Activated CD4-positive, alpha-beta T cell treated with anti-CD3 and anti-CD28 coated beads, Interleukin-10, Interleukin-2, amounts not matched to agents 100 ng/mL and 50 ng/mL, durations not matched to agents 16 hours and 8 hours (primary cell): Measurements from ENCODE around the gene AUTS2.
"Not testable (repeated sequence)": the region's sequence is repeated elsewhere in the genome, so short reads cannot be mapped to it uniquely, and the experiment has no call there.

Experiments
- DNase-seq: peaks from one replicate; pipeline ENCODE4 v3.0.0-alpha.2; 2020

Gene AUTS2

GRCh38 chr7:70343519-70343918 is 745.2 kb downstream of the AUTS2 start:
- no peak for DNase-seq

DNA sequence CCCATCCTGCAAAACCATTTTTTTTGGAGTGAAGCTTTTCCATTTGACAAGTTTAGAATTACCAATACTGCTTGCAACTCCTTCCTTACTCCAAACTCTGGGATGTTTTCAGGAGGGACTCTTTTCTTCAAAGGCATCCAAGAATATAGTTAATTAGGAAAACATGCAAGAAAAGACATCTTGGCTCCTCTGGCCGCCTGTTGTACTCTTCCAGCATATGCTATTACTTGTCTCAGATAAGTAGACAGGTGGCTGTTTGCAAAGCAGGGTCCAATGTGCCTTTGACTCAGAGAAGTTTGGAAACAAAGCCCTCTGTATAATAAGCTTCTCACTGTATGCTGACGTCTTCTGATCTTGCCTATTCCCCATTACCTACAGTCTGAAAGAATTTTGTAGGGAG is 746.5 kb downstream of the AUTS2 start:
- DNase-seq, result no peak

DNA sequence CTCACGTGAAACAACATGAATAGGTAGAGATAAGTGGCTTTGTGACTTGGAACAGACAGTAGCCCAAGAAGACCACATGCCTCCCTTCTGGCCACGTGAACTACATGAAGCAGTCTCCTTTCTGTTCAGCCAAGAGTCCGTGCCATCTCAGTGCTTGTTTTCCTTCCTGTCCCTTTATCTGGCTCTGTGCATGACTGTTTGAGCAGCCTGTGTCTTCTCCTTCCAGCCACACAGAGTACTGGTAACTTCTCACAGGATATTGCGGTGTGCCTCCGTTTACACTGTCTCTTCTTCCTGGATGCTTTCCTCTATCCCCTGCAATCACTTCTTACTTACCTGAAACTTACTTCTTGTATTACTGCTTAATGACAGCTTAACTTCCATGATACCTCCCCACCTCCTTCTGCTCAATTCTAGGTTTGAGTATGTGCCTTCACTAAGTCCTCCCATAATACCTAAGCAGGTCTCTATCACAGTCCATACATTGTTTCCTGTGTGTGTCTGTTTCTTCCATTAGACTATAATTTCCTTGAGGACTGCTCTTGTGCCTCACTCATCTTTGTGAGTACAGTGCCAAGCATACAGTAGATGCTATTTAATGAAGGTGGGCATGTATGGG is 748.7 kb downstream of the AUTS2 start:
- peak; percentile 22 for DNase-seq

GRCh38 chr7:70347463-70348254 is 749.4 kb downstream of the AUTS2 start:
- DNase-seq, result peak; percentile 50

- DNase-seq, result no peak
These were observed 750.8 kb downstream of the AUTS2 start for GRCh38 chr7:70349031-70349430.

DNA sequence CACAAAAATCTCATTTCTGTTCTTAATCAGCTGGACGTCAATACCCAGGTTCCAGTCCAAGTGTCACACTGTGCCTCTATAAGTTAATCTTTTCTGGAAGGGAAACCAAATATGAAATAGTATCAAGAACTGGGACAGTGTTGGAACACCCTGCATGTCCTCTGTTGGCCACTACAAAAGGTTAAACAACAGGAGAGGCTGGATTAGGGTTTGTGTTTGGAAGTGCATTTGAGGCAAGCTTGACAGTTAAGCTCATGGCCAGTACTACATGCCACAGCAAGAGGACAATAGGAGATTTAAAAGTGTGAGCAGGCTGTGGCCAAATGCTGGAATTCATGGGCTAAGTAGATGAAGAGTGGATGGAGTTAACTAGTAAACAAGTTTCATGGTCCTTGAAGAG is 751.5 kb downstream of the AUTS2 start:
- DNase-seq, result no peak

- DNase-seq, result no peak
These were observed 753.8 kb downstream of the AUTS2 start for GRCh38 chr7:70352088-70352487.

- DNase-seq, result no peak
These were observed 754.6 kb downstream of the AUTS2 start for GRCh38 chr7:70352906-70353305.

GRCh38 chr7:70353330-70353945 is 755.2 kb downstream of the AUTS2 start:
- no peak for DNase-seq

DNA sequence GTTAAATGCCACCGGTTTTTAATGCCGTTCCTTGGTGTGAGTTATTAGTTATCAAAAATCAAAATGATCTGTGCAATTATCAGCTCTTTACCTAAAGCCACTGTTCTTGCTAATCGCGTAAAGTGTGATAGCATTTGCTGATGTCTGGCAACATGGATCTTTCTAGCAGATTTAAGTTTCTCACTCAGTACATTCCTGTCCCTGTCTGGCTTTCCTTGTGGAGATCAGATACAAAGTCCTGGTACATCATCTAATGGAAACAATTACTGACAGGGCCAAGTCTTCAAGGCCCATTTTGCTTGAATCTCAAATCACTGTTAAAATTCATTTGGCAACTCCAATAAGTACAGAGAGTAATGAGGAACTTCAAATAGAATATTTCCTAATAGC is 755.7 kb downstream of the AUTS2 start:
- DNase-seq, result no peak

DNA sequence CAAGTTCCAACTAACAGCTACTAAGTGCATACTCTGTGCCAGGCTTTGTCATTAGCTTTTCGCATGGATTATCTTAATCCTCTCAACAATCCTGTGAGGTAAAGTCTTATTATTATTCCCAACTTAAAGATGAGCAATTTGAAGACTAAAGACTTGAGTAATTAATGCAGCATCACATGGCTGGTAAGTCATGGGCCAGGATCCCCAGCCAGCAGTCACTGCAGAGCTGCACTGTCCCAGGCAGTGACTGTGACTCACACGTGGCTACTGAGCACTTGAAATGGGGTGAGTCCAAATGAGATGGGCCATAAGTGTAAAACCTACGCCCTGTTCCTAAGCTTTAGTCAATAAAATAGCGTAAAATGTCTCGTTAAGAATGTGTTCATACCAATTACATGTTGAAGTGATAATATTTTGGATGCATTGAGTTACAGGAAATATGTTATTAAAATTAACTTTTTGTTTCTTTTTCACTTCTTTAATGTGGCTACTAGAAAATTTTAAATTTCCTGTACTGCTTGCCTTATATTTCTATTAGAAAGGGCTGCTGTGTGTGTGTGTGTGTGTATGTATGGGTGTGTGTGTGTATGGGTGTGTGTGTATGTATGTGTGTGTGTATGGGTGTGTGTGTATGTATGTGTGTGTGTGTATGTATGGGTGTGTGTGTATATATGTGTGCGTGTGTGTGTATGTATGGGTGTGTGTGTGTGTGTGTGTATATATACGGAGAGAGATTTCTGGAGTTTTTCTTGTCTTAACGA is 756.3 kb downstream of the AUTS2 start:
- no peak for DNase-seq

DNA sequence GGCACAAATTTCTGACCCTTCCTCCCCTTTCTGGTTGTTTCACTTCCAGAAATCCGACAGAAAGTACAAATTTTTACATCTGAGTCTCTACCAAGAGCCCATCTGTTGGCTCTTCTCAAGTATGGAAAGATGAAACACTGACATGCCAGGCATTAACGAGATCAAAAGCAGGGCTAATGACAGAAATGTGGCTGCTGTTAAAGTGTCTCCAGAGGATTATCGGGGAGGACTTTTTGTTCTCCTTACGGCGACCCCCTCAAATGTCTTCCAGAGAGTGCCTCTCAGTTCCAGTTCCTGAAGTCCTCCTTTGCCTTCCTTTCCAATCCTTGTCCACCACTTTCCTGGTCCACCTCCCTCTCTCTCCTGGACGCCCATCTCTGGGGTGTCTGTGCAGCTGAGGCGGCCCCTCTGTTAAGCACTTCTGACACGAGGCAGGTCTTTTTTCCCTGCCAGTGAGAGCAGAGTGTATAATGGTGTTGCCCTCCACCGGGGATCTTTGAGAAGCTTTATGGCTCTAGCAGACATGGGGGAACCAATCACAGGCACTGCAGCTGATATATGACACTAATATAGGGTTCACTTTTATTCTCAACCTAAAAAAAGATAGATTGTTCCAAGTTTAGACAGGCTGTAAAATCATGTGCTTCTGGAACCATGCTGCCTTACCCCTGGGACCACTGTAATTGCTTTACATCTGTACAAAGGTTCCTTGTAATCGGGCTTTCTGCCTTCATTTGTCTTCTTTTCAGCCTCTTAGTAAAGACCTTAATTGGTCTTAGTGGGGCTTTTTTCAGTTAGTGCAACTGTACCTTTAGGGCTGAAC is 757.1 kb downstream of the AUTS2 start:
- DNase-seq, result no peak

DNA sequence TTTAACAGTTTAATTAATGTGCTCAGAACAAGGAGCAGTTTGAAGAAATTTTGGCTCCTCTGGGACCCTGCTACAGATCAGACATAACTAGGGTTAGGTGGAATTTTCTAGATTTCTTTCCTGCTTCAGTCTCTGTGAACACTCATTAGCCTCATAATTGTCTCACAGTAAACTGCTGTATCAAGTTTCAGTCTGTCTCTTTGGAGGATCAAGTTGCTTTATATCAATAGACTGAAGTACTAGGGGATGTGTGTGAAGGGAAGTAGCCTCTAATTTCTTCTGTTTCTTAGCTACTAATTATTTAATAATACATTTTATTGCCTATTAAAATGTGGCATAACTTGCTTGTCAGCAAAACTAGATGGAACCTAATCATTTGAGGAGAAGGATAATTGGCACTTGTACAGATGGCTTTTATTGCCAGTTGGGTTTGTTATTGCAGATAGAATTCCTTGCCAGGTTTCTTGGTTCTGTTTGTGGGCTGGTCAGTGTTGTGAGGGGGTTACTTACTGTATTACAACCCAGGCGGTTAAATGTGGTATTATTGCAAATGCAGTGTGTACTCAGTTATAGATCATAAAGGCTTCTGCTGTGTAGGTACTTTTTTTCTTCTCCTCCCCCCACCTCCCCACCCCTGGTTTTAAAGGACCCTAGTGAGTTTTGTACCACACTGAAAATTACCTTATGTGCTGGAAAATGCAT is 758.0 kb downstream of the AUTS2 start:
- DNase-seq, result no peak

DNA sequence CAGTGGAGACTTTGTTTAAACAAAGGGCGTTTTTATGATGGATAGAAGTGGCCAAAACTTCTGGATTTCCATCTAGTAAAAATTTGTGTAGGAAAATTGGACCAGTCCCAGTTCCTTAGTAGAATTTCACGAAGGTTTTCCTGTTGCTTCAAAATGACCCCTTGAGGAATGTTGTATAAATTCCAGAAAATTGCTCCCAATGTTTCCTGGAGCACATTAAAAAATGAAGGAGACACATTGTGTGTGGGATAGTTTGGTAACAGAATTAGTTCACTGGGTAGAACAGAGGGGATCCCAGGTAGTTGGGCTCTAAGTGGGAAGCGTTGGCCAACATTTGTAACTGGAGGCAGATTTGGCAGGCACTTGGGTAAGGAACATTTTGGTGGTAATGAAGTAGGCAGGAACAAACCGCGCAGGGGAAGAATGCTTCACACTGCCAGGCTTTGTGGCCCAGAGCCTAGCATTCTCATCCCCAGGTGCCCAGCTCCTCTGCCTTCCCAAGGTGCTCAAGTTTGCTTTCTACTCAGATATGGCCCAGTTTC is 758.6 kb downstream of the AUTS2 start:
- DNase-seq, result no peak

DNA sequence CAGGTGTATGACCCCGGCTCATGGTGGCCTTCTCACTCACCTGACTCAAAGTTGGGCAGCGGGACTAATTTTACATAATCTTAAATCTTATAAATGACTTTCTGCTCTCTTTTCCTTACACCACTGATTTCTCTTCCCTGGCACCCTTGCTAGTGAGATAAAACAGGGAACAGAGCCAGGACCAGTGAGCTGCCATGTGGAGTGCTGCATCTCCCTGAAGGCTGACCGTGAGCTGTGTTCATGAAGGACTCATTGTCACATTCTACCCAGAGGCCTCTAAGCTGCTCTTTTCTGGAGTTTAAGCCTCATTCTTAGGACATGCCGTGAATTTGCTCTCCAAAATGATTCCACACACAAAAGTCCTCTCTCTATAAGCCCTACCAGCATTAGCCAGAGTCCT is 762.3 kb downstream of the AUTS2 start:
- DNase-seq, result no peak

- peak; percentile 35 for DNase-seq
These were observed 763.5 kb downstream of the AUTS2 start for GRCh38 chr7:70361821-70362220.

- DNase-seq, result not testable (repeated sequence)
These were observed 766.1 kb downstream of the AUTS2 start for GRCh38 chr7:70364393-70364792.

- no peak for DNase-seq
These were observed 773.4 kb downstream of the AUTS2 start for GRCh38 chr7:70371652-70372051.

- DNase-seq, result no peak
These were observed 774.7 kb downstream of the AUTS2 start for GRCh38 chr7:70372768-70373515.

DNA sequence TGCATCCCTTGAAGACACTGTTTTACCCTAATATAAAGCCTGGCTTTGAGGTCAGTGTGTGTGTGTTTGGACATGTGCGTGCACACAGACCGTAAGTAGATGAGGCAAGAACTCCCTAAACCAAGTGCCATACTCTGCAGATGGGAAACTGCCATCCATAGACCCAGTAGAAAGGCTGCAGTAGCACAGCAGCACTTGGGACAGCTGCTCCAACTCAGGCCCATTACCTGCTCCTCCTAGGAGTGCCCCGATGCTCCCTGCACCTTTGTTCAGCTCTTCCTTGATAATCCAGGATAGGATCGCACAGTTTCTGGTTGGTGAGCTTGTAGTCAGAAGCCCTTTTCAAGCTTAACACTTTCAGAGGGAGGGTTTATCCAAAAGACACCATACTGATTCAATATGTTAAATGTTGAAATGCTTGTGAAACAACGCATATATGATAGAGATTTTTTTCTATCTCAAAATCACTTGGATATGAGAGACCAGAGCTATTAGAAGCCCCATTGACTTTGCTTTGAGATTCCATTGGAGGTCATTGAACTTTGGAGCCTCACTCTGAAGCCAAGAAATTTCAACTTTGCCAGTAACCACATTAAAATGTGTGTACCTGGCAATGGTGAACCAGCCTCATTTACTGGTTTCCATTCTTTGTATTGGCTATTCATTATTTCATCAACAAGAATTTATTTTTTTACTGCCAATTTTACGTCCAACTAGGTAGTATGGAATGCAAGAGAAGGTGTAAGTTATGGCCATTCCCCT is 776.7 kb downstream of the AUTS2 start:
- DNase-seq, result no peak
